ENCODE data around the gene VMP1.

Gene VMP1

DNA sequence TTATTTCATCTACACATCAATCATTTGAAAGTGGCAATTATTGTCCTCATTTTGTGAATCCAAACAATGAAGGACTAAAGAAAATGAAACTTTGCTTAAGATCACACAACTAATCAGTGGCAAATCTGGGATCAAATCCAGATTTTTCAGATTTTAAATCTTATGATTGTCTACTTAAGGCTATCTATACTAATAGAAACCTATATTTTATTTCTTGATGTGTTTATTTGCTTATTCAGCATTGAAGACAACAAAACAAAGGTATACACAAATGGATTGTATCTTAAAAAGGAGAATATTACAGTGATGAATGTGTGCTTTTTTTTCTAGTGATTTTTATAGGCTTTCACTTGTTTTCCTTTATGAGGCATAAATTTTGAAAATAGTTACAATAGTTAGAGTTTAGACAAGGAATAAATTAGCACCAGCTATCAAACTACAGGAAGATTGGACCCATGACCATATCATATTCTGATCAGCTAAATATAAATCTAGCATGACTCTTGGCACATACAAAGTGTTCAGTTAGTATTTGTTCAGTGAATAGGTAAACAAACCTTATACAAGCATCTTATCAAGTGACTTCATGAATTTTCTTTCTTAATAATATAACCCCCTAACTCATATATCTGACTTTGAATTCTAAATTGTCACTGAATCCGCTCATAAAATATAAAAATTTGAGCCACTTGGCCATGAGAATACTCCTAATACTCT, 20.5 kb downstream of the VMP1 start:
- TF ChIP-seq, protein P1, sequence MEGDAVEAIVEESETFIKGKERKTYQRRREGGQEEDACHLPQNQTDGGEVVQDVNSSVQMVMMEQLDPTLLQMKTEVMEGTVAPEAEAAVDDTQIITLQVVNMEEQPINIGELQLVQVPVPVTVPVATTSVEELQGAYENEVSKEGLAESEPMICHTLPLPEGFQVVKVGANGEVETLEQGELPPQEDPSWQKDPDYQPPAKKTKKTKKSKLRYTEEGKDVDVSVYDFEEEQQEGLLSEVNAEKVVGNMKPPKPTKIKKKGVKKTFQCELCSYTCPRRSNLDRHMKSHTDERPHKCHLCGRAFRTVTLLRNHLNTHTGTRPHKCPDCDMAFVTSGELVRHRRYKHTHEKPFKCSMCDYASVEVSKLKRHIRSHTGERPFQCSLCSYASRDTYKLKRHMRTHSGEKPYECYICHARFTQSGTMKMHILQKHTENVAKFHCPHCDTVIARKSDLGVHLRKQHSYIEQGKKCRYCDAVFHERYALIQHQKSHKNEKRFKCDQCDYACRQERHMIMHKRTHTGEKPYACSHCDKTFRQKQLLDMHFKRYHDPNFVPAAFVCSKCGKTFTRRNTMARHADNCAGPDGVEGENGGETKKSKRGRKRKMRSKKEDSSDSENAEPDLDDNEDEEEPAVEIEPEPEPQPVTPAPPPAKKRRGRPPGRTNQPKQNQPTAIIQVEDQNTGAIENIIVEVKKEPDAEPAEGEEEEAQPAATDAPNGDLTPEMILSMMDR (IDR thresholded peaks at IDR 0.05; ENCODE audit: control insufficient read depth, insufficient read depth, low read depth, low read length, missing control alignments) = no peak
- H3K4me3 ChIP-seq (ENCODE audit: control insufficient read depth, low read depth, low read length) = no peak overlapping the region
- no peak for DNase-seq (ENCODE audit: low read depth)

GRCh38 chr17:59730268-59730834, 22.9 kb downstream of the VMP1 start:
- TF ChIP-seq, protein P1 (IDR thresholded peaks at IDR 0.05; ENCODE audit: control insufficient read depth, insufficient read depth, low read depth, low read length, missing control alignments) = no peak
- H3K4me3 ChIP-seq (ENCODE audit: control insufficient read depth, low read depth, low read length) = no peak overlapping the region
- no peak for DNase-seq (ENCODE audit: low read depth)

DNA sequence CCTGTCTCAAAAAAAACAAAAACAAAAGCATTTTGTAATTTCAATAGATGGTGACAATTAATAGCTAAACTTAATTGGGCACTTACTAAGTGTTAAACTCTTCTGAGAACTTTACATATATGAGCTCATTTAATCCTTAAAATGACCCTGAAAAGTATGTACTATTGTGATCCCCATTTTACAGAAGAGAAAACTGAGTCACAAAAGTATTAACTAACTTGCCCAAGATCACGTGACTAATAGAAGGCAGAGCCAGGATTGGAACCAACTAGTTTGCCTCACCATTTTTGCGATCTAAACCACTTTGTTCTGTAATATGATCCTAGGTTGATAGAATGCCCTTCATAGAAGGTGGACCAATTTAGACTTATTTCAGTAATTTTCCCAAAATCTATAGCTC, 26.2 kb downstream of the VMP1 start:
- DNase-seq (ENCODE audit: low read depth) = no peak
- TF ChIP-seq, protein P1 (IDR thresholded peaks at IDR 0.05; ENCODE audit: control insufficient read depth, insufficient read depth, low read depth, low read length, missing control alignments) = no peak
- H3K4me3 ChIP-seq (ENCODE audit: control insufficient read depth, low read depth, low read length) = no peak overlapping the region

- TF ChIP-seq, protein P1 (IDR thresholded peaks at IDR 0.05; ENCODE audit: control insufficient read depth, insufficient read depth, low read depth, low read length, missing control alignments) = no peak
- H3K4me3 ChIP-seq (ENCODE audit: control insufficient read depth, low read depth, low read length) = no peak overlapping the region
- DNase-seq (ENCODE audit: low read depth) = no peak
Measured at GRCh38 chr17:59734226-59734625, 26.8 kb downstream of the VMP1 start.

- no peak for DNase-seq (ENCODE audit: low read depth)
- TF ChIP-seq, protein P1 (IDR thresholded peaks at IDR 0.05; ENCODE audit: control insufficient read depth, insufficient read depth, low read depth, low read length, missing control alignments) = no peak
- H3K4me3 ChIP-seq (ENCODE audit: control insufficient read depth, low read depth, low read length) = no peak overlapping the region
Measured at GRCh38 chr17:59737324-59737723, 29.9 kb downstream of the VMP1 start.

DNA sequence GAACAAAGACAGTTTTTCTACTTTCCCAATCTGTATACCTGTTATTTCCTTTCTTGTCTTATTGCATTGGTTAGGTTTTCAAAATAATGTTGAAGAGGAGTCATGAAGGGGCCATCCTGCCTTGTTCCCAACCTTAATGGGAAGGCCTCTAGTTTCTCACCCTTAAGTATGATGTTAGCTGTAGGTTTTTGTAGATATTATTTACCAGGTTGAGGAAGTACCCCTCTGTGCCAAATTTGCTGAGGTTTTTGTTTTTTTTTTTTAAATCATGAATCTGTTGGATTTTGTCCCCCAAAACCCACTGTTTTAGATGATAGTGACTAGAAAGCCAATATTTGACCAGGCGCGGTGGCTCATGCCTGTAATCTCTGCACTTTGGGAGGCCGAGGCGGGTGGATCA, 36.4 kb downstream of the VMP1 start:
- TF ChIP-seq, protein P1 (IDR thresholded peaks at IDR 0.05; ENCODE audit: control insufficient read depth, insufficient read depth, low read depth, low read length, missing control alignments) = no peak
- H3K4me3 ChIP-seq (ENCODE audit: control insufficient read depth, low read depth, low read length) = no peak overlapping the region
- no peak for DNase-seq (ENCODE audit: low read depth)

Data from AG09309 (cell line).